Neural cell (in vitro differentiated cells): ENCODE data around the gene NEDD4L.

Experiments
- EZH2 ChIP-seq: fragments of 200-600, 300-800 bp; shearing (Covaris generic), sonication (generic); IDR thresholded peaks from 2 replicates; pipeline ENCODE4 v1.6.1; 2014; ENCODE audit warnings: antibody characterized with exemption, low read length, borderline replicate concordance, mild to moderate bottlenecking; ENCODE audit not compliant: insufficient read depth, poor library complexity, severe bottlenecking
- RAD21 ChIP-seq: fragments of 450-650 bp; conservative IDR thresholded peaks from 2 replicates; pipeline ENCODE4 v1.6.1; 2014; ENCODE audit warnings: antibody characterized with exemption, mild to moderate bottlenecking, moderate library complexity
- TF ChIP-seq, protein P1 (sequence below): fragments of 450-650 bp; IDR thresholded peaks from 2 replicates; pipeline ENCODE4 v1.5.1; 2014; ENCODE audit warnings: antibody characterized with exemption, mild to moderate bottlenecking, moderate library complexity; ENCODE audit not compliant: poor library complexity, severe bottlenecking

DNA sequence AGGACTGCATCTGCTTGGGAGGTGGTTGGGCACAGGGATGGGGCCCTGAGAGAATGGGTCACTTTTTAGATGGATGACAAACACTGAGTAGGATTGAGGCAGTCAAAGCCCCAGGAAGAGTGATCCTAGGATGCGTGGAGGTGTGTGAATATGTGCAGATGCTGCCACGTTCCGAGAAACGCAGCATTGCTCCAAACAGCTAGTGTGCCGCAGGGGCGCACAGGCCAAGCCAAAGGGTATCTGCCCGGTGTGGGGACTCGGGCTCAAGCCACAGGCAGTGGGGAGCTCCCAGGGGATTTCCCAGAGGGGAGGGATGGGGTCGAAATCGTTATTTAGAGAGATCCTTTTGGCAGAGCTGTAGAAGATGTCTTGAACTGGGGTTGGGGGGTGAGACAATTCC lies 310.8 kb downstream of the NEDD4L start:
- TF ChIP-seq EZH2: no peak
- no peak for TF ChIP-seq RAD21
- TF ChIP-seq, protein P1, sequence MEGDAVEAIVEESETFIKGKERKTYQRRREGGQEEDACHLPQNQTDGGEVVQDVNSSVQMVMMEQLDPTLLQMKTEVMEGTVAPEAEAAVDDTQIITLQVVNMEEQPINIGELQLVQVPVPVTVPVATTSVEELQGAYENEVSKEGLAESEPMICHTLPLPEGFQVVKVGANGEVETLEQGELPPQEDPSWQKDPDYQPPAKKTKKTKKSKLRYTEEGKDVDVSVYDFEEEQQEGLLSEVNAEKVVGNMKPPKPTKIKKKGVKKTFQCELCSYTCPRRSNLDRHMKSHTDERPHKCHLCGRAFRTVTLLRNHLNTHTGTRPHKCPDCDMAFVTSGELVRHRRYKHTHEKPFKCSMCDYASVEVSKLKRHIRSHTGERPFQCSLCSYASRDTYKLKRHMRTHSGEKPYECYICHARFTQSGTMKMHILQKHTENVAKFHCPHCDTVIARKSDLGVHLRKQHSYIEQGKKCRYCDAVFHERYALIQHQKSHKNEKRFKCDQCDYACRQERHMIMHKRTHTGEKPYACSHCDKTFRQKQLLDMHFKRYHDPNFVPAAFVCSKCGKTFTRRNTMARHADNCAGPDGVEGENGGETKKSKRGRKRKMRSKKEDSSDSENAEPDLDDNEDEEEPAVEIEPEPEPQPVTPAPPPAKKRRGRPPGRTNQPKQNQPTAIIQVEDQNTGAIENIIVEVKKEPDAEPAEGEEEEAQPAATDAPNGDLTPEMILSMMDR: no peak
